ENCODE results near the gene HK3. TPM values are rescaled to one million over a fixed set of nuclear protein-coding genes. Genes with fewer than 3 reads are reported as not detected.

The HK3 gene
- total RNA-seq, 1 experiment from 2014 or later, result 0.17 TPM

DNA sequence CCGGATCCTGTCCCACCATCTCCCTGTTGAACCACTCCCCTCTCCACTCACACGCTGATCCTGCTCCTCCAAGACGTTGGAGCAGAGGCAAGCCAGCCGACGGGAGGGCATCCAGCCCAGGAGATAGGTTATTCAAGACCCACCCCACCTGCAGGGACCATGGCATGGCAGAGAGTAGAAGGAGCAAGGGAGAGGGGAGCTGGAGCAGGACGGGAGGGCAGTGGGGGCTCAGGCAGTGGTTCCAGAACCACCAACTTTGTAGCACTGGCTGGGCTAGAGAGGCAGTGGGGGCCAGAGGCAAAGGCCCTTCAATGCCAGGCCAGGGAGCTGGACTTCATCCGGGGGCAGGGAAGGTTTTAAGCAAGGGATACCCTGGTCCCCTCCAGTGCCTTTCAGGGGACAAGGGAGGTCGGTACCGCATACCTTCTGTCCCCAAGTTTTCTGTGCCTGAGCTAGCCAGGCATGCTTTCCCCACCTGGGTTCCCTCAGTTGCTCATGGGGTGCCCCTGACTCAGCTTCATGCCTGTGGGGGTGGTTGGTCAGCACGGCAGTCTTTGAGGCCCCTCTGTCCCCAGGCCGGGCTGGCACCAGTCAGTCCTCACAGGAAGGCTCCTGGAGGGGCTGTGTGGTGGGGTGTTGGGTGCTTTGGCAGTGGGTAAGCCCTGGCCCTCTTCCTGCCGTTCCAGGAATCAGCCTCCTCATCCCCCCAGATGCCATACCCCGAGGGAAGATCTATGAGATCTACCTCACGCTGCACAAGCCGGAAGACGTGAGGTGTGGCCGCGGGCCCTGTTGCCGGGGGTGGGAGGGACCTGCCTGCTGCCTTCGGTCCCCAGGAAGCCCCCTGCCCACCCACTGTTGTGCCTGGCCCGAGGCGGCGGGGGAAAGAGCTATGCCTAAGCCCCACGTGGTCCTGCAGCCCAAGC lies 22.4 kb downstream of the HK3 start:
- CTCF ChIA-PET, result interaction anchor here (0.9 to 3.0 kb wide), 4 partner anchors 179 to 258 kb away, joined by 3 to 16 read pairs (median 6); no protein-coding TSS in a partner anchor
- Mint-ChIP-seq H3K27ac (no peak overlapping the region), H3K9me3 (no peaks in the 10 kb centered on the region), H3K4me3 (no peak overlapping the region), H3K4me1 (no peaks in the 10 kb centered on the region), H3K36me3 (no peaks in the 10 kb centered on the region), H3K27me3 (ENCODE audit: low read depth) (no peaks in the 10 kb centered on the region)
- no peak for DNase-seq (ENCODE audit: low spot score)
- POLR2A ChIA-PET, result no interaction called here
- TF ChIP-seq, protein P1, sequence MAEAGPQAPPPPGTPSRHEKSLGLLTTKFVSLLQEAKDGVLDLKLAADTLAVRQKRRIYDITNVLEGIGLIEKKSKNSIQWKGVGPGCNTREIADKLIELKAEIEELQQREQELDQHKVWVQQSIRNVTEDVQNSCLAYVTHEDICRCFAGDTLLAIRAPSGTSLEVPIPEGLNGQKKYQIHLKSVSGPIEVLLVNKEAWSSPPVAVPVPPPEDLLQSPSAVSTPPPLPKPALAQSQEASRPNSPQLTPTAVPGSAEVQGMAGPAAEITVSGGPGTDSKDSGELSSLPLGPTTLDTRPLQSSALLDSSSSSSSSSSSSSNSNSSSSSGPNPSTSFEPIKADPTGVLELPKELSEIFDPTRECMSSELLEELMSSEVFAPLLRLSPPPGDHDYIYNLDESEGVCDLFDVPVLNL (CRISPR knock-in tag; IDR thresholded peaks at IDR 0.05; ENCODE audit: borderline replicate concordance, low read depth), result no peak
- TF ChIP-seq, protein P2, sequence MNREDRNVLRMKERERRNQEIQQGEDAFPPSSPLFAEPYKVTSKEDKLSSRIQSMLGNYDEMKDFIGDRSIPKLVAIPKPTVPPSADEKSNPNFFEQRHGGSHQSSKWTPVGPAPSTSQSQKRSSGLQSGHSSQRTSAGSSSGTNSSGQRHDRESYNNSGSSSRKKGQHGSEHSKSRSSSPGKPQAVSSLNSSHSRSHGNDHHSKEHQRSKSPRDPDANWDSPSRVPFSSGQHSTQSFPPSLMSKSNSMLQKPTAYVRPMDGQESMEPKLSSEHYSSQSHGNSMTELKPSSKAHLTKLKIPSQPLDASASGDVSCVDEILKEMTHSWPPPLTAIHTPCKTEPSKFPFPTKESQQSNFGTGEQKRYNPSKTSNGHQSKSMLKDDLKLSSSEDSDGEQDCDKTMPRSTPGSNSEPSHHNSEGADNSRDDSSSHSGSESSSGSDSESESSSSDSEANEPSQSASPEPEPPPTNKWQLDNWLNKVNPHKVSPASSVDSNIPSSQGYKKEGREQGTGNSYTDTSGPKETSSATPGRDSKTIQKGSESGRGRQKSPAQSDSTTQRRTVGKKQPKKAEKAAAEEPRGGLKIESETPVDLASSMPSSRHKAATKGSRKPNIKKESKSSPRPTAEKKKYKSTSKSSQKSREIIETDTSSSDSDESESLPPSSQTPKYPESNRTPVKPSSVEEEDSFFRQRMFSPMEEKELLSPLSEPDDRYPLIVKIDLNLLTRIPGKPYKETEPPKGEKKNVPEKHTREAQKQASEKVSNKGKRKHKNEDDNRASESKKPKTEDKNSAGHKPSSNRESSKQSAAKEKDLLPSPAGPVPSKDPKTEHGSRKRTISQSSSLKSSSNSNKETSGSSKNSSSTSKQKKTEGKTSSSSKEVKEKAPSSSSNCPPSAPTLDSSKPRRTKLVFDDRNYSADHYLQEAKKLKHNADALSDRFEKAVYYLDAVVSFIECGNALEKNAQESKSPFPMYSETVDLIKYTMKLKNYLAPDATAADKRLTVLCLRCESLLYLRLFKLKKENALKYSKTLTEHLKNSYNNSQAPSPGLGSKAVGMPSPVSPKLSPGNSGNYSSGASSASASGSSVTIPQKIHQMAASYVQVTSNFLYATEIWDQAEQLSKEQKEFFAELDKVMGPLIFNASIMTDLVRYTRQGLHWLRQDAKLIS (CRISPR knock-in tag; IDR thresholded peaks at IDR 0.05; ENCODE audit: borderline replicate concordance), result no peak
- TF ChIP-seq FOXP1 (CRISPR knock-in tag; IDR thresholded peaks at IDR 0.05; ENCODE audit: borderline replicate concordance), result no peak
- TF ChIP-seq ZNF121 (CRISPR knock-in tag; IDR thresholded peaks at IDR 0.05), result no peak
- TF ChIP-seq, protein P3, sequence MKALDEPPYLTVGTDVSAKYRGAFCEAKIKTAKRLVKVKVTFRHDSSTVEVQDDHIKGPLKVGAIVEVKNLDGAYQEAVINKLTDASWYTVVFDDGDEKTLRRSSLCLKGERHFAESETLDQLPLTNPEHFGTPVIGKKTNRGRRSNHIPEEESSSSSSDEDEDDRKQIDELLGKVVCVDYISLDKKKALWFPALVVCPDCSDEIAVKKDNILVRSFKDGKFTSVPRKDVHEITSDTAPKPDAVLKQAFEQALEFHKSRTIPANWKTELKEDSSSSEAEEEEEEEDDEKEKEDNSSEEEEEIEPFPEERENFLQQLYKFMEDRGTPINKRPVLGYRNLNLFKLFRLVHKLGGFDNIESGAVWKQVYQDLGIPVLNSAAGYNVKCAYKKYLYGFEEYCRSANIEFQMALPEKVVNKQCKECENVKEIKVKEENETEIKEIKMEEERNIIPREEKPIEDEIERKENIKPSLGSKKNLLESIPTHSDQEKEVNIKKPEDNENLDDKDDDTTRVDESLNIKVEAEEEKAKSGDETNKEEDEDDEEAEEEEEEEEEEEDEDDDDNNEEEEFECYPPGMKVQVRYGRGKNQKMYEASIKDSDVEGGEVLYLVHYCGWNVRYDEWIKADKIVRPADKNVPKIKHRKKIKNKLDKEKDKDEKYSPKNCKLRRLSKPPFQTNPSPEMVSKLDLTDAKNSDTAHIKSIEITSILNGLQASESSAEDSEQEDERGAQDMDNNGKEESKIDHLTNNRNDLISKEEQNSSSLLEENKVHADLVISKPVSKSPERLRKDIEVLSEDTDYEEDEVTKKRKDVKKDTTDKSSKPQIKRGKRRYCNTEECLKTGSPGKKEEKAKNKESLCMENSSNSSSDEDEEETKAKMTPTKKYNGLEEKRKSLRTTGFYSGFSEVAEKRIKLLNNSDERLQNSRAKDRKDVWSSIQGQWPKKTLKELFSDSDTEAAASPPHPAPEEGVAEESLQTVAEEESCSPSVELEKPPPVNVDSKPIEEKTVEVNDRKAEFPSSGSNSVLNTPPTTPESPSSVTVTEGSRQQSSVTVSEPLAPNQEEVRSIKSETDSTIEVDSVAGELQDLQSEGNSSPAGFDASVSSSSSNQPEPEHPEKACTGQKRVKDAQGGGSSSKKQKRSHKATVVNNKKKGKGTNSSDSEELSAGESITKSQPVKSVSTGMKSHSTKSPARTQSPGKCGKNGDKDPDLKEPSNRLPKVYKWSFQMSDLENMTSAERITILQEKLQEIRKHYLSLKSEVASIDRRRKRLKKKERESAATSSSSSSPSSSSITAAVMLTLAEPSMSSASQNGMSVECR (CRISPR knock-in tag; IDR thresholded peaks at IDR 0.05; ENCODE audit: borderline replicate concordance), result no peak
- TF ChIP-seq, protein P4, sequence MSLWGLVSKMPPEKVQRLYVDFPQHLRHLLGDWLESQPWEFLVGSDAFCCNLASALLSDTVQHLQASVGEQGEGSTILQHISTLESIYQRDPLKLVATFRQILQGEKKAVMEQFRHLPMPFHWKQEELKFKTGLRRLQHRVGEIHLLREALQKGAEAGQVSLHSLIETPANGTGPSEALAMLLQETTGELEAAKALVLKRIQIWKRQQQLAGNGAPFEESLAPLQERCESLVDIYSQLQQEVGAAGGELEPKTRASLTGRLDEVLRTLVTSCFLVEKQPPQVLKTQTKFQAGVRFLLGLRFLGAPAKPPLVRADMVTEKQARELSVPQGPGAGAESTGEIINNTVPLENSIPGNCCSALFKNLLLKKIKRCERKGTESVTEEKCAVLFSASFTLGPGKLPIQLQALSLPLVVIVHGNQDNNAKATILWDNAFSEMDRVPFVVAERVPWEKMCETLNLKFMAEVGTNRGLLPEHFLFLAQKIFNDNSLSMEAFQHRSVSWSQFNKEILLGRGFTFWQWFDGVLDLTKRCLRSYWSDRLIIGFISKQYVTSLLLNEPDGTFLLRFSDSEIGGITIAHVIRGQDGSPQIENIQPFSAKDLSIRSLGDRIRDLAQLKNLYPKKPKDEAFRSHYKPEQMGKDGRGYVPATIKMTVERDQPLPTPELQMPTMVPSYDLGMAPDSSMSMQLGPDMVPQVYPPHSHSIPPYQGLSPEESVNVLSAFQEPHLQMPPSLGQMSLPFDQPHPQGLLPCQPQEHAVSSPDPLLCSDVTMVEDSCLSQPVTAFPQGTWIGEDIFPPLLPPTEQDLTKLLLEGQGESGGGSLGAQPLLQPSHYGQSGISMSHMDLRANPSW (CRISPR knock-in tag; conservative IDR thresholded peaks at IDR 0.05; ENCODE audit: low read depth), result no peak
- TF ChIP-seq ATF1 (CRISPR knock-in tag; IDR thresholded peaks at IDR 0.05), result no peak
- TF ChIP-seq ZNF232 (CRISPR knock-in tag; IDR thresholded peaks at IDR 0.05), result no peak
- TF ChIP-seq TEAD4 (CRISPR knock-in tag; IDR thresholded peaks at IDR 0.05), result no peak
- TF ChIP-seq ZNF263 (CRISPR knock-in tag; IDR thresholded peaks at IDR 0.05; ENCODE audit: low read depth), result no peak
- TF ChIP-seq, protein P5, sequence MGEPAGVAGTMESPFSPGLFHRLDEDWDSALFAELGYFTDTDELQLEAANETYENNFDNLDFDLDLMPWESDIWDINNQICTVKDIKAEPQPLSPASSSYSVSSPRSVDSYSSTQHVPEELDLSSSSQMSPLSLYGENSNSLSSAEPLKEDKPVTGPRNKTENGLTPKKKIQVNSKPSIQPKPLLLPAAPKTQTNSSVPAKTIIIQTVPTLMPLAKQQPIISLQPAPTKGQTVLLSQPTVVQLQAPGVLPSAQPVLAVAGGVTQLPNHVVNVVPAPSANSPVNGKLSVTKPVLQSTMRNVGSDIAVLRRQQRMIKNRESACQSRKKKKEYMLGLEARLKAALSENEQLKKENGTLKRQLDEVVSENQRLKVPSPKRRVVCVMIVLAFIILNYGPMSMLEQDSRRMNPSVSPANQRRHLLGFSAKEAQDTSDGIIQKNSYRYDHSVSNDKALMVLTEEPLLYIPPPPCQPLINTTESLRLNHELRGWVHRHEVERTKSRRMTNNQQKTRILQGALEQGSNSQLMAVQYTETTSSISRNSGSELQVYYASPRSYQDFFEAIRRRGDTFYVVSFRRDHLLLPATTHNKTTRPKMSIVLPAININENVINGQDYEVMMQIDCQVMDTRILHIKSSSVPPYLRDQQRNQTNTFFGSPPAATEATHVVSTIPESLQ (CRISPR knock-in tag; IDR thresholded peaks at IDR 0.05), result no peak
- TF ChIP-seq, protein P6, sequence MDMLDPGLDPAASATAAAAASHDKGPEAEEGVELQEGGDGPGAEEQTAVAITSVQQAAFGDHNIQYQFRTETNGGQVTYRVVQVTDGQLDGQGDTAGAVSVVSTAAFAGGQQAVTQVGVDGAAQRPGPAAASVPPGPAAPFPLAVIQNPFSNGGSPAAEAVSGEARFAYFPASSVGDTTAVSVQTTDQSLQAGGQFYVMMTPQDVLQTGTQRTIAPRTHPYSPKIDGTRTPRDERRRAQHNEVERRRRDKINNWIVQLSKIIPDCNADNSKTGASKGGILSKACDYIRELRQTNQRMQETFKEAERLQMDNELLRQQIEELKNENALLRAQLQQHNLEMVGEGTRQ (CRISPR knock-in tag; IDR thresholded peaks at IDR 0.05), result no peak
- TF ChIP-seq CREM (CRISPR knock-in tag; IDR thresholded peaks at IDR 0.05), result no peak
- no peak for TF ChIP-seq NFATC4 (CRISPR knock-in tag; IDR thresholded peaks at IDR 0.05)
- TF ChIP-seq NR2C2 (CRISPR knock-in tag; IDR thresholded peaks at IDR 0.05), result no peak
- no peak for TF ChIP-seq NR3C1 (CRISPR knock-in tag; conservative IDR thresholded peaks at IDR 0.05; ENCODE audit: low read depth)
- TF ChIP-seq, protein P7, sequence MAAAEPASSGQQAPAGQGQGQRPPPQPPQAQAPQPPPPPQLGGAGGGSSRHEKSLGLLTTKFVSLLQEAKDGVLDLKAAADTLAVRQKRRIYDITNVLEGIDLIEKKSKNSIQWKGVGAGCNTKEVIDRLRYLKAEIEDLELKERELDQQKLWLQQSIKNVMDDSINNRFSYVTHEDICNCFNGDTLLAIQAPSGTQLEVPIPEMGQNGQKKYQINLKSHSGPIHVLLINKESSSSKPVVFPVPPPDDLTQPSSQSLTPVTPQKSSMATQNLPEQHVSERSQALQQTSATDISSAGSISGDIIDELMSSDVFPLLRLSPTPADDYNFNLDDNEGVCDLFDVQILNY (CRISPR knock-in tag; IDR thresholded peaks at IDR 0.05), result no peak
- no peak for TF ChIP-seq ZNF423 (CRISPR knock-in tag; IDR thresholded peaks at IDR 0.05)
- no peak for TF ChIP-seq SMAD4 (CRISPR knock-in tag; IDR thresholded peaks at IDR 0.05)
- no peak for TF ChIP-seq GABPB1 (CRISPR knock-in tag; IDR thresholded peaks at IDR 0.05)
- ATAC-seq, result no peak

All from WTC11 (cell line).